HepG2 (cell line): ENCODE results near the gene PRKCB.

Experiments used
- CTCF ChIP-seq: sonication (generic); formaldehyde crosslinking; IDR thresholded peaks from 2 replicates; pipeline ENCODE4 v1.5.0; 2020; ENCODE audit warnings: mild to moderate bottlenecking, missing genetic modification reagents, moderate library complexity
- LBX2 ChIP-seq: sonication (generic); formaldehyde crosslinking; IDR thresholded peaks from 2 replicates; pipeline ENCODE4 v1.5.0; 2020; ENCODE audit warnings: missing genetic modification reagents, mild to moderate bottlenecking, borderline replicate concordance
- MTF2 ChIP-seq: sonication (generic); formaldehyde crosslinking; IDR thresholded peaks from 2 replicates; pipeline ENCODE4 v1.5.0; 2020; ENCODE audit warnings: missing genetic modification reagents, borderline replicate concordance
- POLR2A ChIP-seq, 2 experiments: IDR thresholded peaks; 2 replicates each; pipeline ENCODE4 v1.6.1; 2011; ENCODE audit warnings: low read depth in 2 of 2, low read length in 2 of 2, mild to moderate bottlenecking in 1 of 2, moderate library complexity in 1 of 2; ENCODE audit not compliant: insufficient read depth in 1 of 2
- RAD51 ChIP-seq: fragments of 450-650 bp; IDR thresholded peaks from 2 replicates; pipeline ENCODE4 v1.6.1; 2016; ENCODE audit warnings: borderline replicate concordance
- REXO4 ChIP-seq: sonication (generic); formaldehyde crosslinking; IDR thresholded peaks from 2 replicates; pipeline ENCODE4 v1.8.0; 2022; ENCODE audit warnings: missing genetic modification reagents, mild to moderate bottlenecking, borderline replicate concordance
- SIN3A ChIP-seq: IDR thresholded peaks from 2 replicates; pipeline ENCODE4 v1.6.1; 2011; ENCODE audit warnings: low read depth, mild to moderate bottlenecking, control low read depth, low read length, borderline replicate concordance
- TBP ChIP-seq: sonication (generic); formaldehyde crosslinking; IDR thresholded peaks from 2 replicates; pipeline ENCODE4 v1.5.0; 2020; ENCODE audit warnings: missing genetic modification reagents
- XRCC5 ChIP-seq: fragments of 200-400 bp; formaldehyde crosslinking; optimal IDR thresholded peaks from 2 replicates; pipeline ENCODE3; 2017; ENCODE audit warnings: mild to moderate bottlenecking, low read length
- ZNF367 ChIP-seq: sonication (generic); formaldehyde crosslinking; IDR thresholded peaks from 2 replicates; pipeline ENCODE4 v1.4.0; 2020; ENCODE audit warnings: missing genetic modification reagents, borderline replicate concordance
- ZNF589 ChIP-seq: sonication (generic); formaldehyde crosslinking; conservative IDR thresholded peaks from 2 replicates; pipeline ENCODE4 v1.8.0; 2022; ENCODE audit warnings: mild to moderate bottlenecking, moderate library complexity, missing genetic modification reagents
- TF ChIP-seq, protein P1 (sequence below): sonication (generic); formaldehyde crosslinking; conservative IDR thresholded peaks from 2 replicates; pipeline ENCODE4 v1.4.0; 2020; ENCODE audit warnings: missing genetic modification reagents
- TF ChIP-seq, protein P2 (sequence below): sonication (generic); formaldehyde crosslinking; IDR thresholded peaks from 2 replicates; pipeline ENCODE4 v1.4.0; 2020; ENCODE audit warnings: missing genetic modification reagents

- no peak for TF ChIP-seq LBX2
- TF ChIP-seq, protein P1, sequence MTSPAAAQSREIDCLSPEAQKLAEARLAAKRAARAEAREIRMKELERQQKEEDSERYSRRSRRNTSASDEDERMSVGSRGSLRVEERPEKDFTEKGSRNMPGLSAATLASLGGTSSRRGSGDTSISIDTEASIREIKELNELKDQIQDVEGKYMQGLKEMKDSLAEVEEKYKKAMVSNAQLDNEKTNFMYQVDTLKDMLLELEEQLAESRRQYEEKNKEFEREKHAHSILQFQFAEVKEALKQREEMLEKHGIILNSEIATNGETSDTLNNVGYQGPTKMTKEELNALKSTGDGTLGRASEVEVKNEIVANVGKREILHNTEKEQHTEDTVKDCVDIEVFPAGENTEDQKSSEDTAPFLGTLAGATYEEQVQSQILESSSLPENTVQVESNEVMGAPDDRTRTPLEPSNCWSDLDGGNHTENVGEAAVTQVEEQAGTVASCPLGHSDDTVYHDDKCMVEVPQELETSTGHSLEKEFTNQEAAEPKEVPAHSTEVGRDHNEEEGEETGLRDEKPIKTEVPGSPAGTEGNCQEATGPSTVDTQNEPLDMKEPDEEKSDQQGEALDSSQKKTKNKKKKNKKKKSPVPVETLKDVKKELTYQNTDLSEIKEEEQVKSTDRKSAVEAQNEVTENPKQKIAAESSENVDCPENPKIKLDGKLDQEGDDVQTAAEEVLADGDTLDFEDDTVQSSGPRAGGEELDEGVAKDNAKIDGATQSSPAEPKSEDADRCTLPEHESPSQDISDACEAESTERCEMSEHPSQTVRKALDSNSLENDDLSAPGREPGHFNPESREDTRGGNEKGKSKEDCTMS (CRISPR knock-in tag) = no peak
- TF ChIP-seq ZNF367 (CRISPR knock-in tag) = no peak
- TF ChIP-seq SIN3A = no peak
- TF ChIP-seq CTCF (CRISPR knock-in tag) = no peak
- TF ChIP-seq REXO4 (CRISPR knock-in tag) = no peak
- TF ChIP-seq, protein P2, sequence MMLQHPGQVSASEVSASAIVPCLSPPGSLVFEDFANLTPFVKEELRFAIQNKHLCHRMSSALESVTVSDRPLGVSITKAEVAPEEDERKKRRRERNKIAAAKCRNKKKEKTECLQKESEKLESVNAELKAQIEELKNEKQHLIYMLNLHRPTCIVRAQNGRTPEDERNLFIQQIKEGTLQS (CRISPR knock-in tag) = no peak
- no peak for TF ChIP-seq TBP (CRISPR knock-in tag)
- TF ChIP-seq POLR2A (IDR thresholded peaks at IDR 0.05; ENCODE audit: insufficient read depth in 1 of 2, low read depth in 2 of 2, low read length in 2 of 2) = no peak
- no peak for TF ChIP-seq RAD51
- no peak for TF ChIP-seq MTF2 (CRISPR knock-in tag)
- TF ChIP-seq XRCC5 = no peak
- TF ChIP-seq ZNF589 (CRISPR knock-in tag) = no peak
These were observed 411.3 kb downstream of the PRKCB start for GRCh38 chr16:24246911-24247607.
